Cerebellar nuclear complex (tissue), 1 donor: ENCODE data around the gene CRYBB1.

Source experiments
- DNase-seq, 2 experiments: peaks; one replicate each; lab custom pipeline; 2025; lab: John Stamatoyannopoulos, UW

The CRYBB1 gene

DNA sequence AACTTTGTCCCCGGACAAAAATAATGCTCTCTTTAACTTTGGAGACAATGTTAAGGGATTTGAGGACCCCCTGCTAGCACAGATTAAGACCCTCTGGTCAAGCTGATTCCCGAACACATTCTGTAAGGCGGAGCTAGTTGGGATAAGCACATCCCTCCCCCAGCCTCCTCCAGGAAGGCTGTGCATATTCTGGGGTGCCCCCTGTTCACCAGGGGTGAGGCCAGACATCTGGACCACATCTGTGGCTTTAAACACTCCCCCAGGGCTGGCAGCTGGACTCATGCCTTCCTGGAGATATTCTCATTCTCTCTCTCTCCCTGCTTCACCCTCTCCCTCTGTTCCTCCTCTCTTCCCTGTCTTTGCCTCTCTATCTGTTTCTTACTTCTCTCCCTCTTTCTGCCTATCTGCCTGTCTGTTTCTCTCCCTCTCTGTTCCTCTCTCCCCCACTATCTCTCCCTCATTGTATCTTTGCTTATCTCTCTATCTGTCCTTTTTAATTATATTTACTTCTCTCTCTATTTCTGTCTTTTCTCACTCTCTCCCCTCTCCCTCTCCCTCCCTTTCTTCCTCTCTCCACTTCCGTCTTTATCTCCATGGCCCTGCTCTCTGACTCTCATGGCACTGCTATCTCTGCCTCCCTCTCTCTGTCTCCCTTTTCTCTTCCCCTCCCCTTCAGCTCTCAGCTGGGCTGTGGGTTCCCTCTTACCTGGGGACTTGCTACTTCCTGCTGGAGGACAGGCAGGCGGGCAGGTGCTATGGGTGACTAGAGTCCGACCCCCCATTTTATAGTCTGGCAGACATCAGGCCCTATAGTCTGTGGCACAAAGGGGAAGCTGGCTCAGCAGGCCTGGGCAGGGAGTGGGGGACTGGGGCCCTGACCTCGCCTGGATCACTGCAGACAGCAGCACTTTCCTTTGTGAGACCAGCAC, at the start of gene CRYBB1:
CRYBB1 (minus strand) TSS at position 757 of the 929 bp plus-strand sequence. CDS start 1,708 bp downstream, outside the sequence.
- no peak for DNase-seq

DNA sequence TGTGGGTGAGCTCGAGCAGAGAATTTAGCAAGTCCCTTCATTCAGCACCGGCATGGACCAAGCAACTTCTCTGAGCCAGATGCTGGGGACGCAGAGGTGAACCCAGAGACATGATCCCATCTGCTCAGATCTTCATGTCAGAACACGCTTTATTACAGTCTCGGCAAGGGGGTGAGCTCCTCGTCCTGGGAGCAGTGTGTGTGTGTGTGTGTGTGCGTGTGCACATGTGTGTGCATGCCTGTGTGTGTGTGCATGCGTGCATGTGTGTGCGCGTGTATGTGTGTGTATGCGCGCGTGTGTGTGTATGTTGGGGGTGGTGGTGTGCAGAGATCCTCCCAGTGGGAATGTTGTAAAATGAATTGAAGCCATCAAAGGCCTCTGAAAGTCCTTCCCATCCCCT, 49.3 kb upstream of the CRYBB1 start:
- no peak for DNase-seq

DNA sequence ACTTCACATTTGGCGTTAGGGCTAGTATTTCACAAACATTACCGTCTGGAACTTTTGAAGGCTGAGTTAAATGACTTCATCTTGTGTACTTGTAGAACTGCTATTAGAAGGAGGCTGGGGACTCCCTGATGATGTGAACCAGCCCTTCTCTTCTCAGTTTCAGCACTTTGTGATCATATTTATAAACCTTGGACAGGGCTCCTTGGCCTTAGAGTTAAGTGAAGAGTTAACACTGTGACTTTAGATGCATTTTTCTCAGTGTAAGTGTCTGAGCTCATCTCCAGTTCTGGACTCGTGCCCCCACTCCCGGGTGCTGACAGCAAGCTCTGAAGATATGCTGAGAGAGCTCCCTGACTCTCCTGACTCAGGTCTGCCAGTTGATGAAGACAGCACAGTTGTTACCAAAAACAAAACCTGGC, 48.0 kb upstream of the CRYBB1 start:
- DNase-seq: no peak

DNA sequence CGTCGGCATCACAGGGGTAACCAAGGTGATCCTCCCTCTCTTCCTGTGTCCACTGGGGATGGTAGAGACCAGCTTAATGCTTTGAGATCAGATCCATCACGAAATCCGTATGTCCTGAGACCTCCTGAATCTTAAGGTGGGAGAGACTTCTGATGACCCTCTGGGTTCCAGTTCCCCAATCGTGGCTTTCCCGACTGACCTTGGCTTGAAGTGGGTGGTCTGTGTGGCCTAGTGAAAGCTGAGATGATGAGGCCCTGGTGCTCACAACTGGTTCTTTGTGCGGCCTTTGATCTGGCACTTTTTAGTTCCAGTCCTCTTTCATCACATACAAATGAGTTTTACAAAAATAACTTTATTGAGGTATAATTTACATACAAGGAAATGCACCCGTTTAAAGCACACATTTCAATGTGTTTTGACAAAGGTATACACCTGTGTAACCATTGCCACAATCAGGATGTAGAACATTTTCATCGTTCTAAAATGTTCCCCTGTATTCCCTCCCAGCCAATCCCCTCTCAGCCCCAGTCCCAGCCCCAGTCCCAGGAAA, 45.6 kb upstream of the CRYBB1 start:
- DNase-seq: no peak

DNA sequence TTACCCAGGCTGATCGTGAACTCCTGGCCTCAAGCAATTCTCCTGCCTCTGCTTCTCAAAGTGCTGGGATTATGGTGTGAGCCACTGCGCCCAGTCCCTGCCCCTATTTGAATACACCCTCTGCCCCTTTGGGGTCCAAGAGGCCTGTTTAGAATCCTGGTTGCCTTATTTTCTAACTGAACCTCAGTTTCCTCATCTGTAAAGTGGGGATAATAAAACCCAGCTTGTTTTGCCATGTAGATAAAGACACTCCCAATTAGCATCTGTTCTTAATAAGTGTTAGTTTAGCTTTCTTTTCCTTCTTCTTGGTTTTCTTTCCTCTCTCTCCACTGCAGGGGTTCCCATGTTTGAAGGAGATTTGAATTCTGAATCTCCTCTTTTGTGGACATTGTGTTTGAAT, 44.3 kb upstream of the CRYBB1 start:
- no peak for DNase-seq

DNA sequence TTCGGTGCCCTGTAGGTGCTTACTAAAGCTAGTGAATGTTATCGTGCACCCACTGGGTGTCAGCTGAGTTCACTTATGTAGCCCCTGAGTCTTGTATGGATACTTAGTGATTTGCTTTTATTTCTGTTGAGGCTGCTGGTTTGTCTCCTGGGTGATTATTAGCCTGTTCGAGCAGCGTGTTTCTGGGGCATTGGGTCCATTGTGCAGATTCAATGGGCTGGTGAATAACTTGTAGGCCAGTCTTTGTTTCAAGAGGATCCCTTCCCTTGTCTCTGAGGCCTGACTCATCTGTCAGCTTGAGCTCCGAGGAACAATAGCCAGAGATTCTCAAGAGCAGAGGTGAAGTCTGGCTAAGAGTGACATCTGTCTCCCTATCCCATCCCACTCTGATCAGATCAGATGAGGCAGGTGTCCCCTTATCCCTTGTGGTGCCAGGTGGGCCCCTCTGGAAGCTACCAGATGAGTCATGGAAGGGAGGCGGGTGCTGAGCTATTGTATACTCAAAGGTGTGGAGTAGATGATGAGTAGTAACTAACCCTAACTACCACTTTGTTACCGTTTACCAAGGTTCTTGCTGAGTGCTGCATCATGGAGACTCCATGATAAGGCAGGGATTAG, 43.2 kb upstream of the CRYBB1 start:
- no peak for DNase-seq

DNA sequence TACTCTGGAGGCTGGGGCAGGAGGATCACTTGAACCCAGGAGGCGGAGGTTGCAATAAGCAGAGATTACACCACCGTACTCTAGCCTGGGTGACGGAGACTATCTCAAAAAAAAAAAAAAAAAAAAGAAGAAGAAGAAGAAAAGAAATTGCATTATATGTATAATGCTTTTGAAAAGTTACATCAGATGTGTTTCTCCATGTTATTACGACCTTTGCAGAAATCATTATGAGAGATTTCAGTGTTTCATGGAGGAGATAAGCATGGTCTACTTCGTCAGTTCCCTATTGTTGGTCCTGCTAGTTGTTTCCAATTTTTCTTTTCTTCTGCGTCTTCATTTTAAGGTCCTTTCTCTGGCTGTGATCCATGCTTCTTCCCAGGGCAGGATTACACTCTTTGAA, 42.5 kb upstream of the CRYBB1 start:
- DNase-seq: no peak

DNA sequence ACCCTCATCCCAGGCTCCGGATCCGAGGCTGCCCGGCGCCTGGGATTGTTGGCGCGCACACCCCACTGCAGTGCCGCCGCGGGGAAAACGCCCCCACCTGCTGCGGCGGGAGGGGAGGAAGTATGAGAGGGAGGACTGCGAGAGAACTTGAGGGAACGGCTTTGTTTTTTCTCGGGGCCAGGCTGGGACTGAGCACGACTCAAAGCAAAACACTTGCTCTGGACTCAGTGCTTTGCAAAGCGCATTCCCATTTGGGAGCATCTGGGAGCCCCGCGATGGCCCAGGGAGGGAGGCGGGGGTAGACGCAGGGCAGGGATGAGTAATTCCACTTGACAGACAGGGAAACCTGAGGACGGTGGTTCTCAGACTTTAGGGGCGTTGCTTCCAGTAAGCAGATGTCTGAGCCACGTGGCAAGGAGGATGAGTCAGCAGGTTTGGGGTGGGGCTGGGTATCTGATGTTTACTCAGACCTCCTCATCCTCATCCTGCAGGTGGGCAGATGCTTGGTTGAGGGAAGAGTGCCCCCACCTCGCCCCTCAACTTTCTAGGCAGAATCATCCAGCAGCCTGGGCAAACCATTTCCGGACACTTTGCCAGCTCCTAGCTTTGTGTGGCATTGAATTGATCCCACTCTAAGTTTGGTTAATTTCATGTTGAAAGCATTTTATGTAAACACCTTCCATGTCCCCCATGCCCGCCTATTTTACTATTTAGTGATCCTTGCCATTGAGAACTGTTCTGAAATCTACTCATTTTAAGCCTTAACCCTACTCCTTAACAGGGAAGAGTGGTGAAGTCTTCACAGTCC, 41.0 kb upstream of the CRYBB1 start:
- DNase-seq: no peak

DNA sequence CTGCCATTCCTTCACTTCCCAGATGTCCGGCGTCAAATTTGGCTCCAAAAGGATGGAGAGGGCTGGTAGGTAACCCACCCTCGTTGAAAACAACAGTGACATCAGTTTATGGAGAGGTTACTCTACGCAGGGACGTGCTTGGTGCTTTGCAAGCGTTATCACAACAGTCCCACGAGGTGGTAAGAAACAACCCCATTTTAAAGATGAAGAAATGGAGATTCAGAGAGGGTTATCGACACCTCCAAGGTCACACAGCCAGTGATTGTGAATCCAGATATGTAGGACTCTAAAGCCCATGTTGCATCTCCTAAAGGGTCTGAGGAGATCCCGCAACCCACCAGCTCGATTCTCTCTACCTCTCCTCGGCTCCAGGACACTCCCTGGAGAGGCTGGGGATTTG, 40.3 kb upstream of the CRYBB1 start:
- DNase-seq: no peak

DNA sequence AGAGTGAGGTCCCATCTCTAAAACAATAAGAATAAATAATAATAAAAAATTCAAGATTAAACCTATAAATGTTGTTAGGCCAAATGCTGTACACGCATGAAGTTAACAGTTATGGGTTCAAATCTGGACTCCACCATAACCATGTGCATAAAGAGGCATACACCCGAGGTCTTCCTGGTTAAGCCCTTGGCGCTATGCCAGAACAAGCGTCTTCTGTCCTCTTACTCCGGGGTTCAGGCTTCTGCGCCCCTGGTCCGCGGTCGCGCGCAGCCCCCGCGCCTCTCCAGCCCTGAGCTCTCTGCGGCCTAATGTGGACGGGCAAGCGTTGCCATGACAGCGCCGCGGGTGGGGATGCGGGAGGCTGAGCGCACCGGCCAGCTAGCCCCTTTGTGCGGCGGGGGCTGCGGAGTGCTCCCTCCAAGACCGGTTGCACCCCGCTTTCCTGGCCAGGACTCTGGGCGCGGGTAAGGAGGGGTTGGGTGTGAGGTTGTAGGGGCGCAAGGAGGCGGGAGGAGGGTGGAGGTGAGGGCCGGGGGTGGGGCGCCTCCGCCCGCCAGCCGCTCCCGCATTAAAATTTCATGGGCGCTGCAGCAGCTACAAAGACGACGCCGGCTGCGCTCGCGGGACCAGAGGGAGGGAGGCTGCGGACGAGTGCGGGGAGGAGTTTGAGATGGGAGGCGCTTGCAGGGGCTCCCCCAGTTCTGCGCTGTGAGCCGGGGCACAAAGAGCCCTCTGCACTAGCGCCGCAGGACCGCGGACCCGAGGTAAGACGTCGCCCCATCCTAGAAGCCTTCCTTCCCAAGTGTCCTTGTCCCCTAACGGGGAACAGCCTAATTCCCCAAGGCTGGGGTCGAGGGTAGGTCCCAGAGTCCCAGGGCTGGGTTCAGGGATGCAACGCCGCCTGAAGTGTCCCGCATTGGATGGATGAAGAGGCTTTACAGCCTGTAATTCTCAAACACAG, 39.3 kb upstream of the CRYBB1 start, which contains the start of gene MIAT:
MIAT (plus strand) TSS at position 698 of the 961 bp plus-strand sequence.
- DNase-seq: no peak

DNA sequence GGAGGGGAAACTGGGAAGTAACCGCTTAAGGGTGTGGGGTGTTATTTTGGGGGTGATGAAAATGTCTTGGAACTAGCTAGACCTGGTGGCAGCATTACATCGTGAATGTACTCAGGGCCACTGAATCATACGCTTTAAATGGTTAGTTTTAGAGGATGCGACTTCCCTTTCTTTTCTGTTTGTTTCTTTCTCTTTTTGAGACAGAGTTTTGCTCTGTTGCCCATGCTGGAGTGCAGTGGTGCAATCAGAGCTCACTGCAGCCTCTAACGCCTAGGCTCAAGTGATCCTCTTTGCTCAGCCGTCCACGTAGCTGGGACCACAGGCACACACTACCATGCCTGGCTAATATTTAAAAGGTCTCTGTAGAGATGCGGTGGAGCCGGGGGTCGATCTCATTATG, 34.0 kb upstream of the CRYBB1 start:
- no peak for DNase-seq

DNA sequence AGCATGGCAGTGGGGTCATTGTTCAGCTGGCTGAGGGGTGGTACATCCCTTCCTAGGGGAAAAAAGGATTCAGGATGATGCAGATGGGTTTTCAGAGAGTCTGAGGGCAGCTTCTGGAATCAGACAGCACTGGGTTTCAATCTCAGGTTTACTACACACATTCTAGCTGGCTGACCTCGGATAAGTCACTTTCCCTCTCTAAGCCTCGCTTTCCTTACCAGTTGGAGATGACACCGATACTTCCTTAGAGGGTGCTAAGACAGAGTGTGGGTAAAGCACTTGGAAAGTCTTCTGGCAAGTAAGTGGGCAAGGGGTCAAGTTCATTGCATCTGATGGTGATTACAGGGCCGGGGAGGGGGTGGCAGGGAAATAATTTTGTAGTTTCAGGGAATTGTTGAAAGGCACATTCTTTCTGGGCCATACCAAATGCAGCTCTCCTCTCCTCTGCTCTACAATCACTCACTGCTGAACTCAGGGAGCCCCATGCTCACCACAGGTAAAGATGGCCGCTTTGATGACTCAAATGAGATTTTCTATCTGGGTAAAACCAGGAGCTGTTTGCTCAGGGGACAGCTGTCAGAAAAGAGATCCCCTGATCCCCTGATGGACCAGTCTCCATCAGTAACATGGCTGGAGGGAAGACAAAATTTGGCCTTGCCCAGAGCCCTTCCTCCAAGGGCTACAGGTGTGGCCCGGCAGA, 33.0 kb upstream of the CRYBB1 start:
- DNase-seq: no peak

DNA sequence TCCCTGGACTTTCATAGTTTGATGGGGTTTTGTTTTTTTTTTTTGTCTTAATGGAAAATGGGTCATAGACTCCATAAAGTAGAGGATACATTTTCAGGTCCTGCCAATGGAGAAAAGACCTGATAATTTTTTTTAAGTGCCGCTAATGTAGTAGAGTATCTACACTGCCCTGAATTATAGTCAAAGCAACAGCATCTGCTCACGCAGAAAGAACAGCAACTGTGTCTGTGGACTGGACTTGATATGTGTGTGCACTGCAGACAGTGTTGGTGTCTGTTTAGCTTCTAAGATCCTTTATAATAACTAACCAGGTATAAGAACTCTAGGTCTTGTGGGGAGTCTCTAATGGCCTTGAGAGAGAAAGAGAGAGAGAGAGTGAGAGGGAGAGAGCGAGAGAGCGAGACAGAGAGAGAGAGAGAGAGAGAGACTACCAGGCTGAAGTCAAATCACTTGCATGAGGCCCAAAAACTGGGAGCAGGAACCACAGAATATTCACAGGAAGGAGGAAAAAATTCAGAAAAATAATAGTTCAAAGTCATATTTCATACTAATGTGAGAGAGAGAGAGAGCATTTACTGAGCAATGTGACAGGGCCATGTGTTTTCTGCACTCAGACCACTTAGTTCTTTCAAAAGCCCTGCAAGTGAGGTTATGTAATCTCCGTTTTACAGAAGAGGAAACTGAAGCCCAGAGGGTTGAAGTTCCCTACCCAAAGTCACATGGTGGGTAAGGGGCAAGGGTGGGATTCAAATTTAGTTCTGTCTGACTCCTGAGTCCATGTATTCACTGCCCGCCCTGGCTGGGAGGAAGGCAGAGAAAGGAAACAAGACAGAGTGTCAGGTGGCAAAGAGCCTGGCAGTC, 30.9 kb upstream of the CRYBB1 start:
- DNase-seq: no peak

DNA sequence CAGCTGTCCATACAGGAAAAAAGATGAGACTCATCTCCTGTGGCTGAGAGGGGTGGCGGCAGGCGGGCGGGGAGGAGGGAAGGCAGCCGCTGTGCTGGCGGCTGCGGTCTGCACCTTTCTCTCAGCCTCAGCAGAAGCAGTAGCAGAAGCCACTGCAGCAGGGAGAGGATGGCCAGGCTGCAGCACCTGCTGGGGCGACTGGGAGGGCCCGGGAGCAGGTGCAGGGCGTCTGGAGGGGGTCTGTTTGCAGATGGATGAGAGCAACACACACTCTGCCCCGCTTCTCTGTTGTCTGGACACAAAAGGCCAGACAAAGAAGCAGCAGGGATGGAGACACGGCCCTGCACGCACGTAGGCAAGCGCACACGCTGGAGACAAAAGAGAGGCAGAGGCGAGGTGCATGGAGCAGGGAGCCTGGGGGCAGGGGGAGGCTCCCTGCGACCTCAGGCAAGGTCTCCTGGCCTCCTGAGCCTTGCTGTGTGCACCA, 30.2 kb upstream of the CRYBB1 start:
- no peak for DNase-seq

DNA sequence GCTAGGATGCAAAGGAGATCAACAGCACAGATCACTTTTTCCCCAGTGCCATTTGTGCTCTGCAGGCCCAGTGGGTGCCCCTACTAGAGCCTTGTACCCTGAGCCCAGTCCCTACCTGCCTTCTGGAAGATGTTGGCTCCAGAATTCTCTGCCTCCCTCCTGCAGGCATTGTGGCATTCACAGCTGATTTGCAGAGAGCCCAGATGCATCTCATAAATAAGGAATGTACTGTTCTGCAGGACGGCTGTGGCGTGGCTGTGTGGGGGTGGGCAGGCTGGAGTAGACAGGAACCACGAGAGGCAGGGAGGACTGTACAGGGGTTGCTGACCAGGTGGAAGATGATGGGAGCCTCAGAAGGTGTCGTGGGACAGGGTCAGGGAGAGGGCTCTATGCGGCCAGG, 28.3 kb upstream of the CRYBB1 start:
- no peak for DNase-seq

DNA sequence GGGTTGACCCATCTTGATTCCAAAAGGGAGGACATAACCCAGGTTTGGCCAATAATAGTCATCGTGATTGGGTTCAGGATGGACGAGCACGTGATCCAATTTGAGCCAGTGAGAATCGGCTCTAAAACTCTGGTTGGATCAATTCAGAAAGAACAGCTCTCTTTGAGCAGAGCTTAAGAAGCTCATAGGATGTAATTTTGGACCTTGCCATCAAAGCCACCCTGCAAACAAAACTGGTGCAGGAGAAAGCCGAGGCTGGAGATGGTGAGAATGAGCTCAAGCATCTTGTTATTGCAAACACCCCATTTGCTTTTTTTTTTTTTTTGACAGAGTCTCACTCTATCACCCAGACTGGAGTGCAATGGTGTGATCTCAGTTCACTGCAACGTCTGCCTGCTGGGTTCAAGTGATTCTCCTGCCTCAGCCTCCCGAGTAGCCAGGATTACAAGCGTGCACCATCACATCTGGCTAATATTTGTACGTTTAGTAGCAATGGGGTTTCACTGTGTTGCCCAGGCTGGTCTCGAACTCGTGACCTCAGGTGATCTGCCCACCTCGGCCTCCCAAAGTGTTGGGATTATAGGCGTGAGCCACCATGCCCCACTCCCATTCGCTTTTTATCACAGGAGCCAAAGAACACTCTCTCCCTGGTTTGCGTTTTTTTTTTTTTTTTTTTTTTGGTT, 25.7 kb upstream of the CRYBB1 start:
- no peak for DNase-seq

DNA sequence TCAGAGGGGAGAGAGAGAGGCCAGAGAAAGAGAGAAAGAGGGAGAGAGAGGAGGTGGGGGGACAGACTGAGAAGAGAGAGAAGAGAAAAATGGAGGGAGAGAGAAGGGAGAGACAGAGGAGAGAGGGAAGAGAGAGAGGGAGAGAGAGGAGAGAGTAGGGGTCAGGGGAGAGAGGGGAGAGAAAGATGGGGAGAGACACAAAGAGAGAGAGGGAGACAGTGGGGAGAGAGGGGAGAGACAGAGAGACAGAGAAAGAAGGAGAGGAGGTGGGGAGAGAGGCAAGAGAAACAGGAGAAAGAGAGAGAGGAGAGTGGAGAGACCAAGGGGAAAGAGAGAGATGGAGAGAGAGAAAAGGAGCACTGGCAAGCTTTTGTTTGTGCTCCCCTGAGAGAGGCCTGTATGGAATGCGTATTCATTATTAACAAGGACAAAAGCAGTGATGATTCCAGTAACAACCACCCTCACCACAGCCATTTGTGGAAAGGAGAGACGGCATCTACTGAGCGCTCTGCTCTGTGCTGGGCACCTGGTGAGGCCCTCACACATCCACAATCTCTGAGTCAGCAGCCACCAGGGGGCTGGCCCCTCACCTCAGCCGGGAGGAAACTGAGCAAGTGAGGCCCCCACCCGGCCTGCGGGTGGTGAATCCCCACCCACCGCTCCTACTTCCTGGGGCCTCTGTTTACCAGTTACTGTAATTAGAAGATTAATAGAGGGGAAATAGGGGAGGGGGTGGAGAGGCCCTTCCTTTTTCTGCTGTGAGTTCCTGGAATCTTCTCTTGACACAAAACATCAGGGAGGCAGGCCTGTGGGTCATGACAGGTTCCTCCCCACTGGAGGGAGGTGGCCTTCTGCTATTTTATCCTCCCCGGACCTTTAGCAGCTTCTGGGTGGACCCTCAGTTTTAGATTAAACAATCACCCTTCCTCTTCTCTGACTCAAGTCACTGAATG, 24.9 kb upstream of the CRYBB1 start:
- DNase-seq: no peak
